OCI-LY3 (cell line): ENCODE data around the gene CNTN5.

Experiments
- EZH2phosphoT487 ChIP-seq: fragments of 200-600 bp; shearing (Covaris generic); IDR thresholded peaks from 2 replicates; pipeline ENCODE4 v1.6.1; 2018; ENCODE audit warnings: antibody characterized with exemption, mixed run types, low read depth
- TF ChIP-seq, protein P1 (sequence below): fragments of 200-600, 300-600 bp; sonication (generic); IDR thresholded peaks from 2 replicates; pipeline ENCODE4 v1.5.1; 2014; ENCODE audit warnings: antibody characterized with exemption, low read length, low read depth

DNA sequence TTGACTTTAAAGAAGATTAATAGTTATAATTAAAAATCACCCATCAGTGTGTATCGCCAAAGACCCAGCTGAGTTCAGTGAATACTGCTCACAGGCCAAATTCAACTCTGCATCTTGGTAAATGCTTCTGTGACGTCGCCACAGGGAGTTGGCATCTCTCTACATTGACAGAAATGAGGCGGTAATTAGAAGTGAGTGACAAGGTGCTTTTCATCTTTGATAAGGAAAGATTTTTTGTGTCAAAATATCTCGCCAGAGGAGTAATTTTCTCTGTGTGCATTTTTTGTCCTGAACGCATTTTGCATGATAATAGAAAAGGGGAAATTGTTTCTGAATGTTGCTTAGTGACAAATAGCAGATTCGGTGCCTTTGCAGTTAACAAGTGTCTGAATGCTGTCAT is 345.8 kb downstream of the CNTN5 start:
- TF ChIP-seq, protein P1, sequence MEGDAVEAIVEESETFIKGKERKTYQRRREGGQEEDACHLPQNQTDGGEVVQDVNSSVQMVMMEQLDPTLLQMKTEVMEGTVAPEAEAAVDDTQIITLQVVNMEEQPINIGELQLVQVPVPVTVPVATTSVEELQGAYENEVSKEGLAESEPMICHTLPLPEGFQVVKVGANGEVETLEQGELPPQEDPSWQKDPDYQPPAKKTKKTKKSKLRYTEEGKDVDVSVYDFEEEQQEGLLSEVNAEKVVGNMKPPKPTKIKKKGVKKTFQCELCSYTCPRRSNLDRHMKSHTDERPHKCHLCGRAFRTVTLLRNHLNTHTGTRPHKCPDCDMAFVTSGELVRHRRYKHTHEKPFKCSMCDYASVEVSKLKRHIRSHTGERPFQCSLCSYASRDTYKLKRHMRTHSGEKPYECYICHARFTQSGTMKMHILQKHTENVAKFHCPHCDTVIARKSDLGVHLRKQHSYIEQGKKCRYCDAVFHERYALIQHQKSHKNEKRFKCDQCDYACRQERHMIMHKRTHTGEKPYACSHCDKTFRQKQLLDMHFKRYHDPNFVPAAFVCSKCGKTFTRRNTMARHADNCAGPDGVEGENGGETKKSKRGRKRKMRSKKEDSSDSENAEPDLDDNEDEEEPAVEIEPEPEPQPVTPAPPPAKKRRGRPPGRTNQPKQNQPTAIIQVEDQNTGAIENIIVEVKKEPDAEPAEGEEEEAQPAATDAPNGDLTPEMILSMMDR = no peak
- TF ChIP-seq EZH2phosphoT487 = no peak
